NT2/D1 (cell line): Measurements from ENCODE around the gene AK5.

ENCODE experiments used
- SUZ12 ChIP-seq: IDR thresholded peaks from 2 replicates; pipeline ENCODE4 v1.6.1; 2011; ENCODE audit not compliant: insufficient read length, insufficient read depth; ENCODE audit errors: extremely low read depth
- YY1 ChIP-seq: IDR thresholded peaks from 2 replicates; pipeline ENCODE4 v1.6.1; 2011; ENCODE audit not compliant: insufficient read length, insufficient read depth

- no peak for TF ChIP-seq SUZ12
- TF ChIP-seq YY1, result no peak
Observed at GRCh38 chr1:77398152-77398551, 116.3 kb downstream of the AK5 start.
